CD14-positive monocyte (primary cell): ENCODE data around the gene SLC41A1. TPM values are rescaled to one million over a fixed set of nuclear protein-coding genes. Genes with fewer than 3 reads are reported as not detected.

Experiments used
- DNase-seq, 3 donors: peaks; one replicate each; pipeline ENCODE4 v3.0.0-alpha.2; 2011 to 2022
- H2AFZ ChIP-seq: 2 replicates; pipeline ENCODE4 v1.6.0; 2012; ENCODE audit warnings: mild to moderate bottlenecking, low read depth, low read length, inconsistent platforms; ENCODE audit not compliant: insufficient read depth, poor library complexity, severe bottlenecking
- H3K27ac ChIP-seq, 2 donors: 1 replicate in 1 of 2; 2 replicates in 1 of 2; pipeline ENCODE4 v1.5.1; 2012 to 2013; ENCODE audit warnings: low read length in 2 of 2, control low read depth in 1 of 2, inconsistent platforms in 1 of 2, low read depth in 1 of 2, mild to moderate bottlenecking in 1 of 2
- H3K27me3 ChIP-seq, 2 donors: one replicate each; pipeline versions ENCODE4 v1.6.0 to v1.6.1; 2011 to 2013; ENCODE audit warnings: low read length in 2 of 2; ENCODE audit not compliant: control insufficient read depth in 2 of 2, insufficient read depth in 2 of 2
- H3K36me3 ChIP-seq, 2 donors: replicated peaks in 1 of 2; 1 replicate in 1 of 2; 2 replicates in 1 of 2; pipeline versions ENCODE4 v1.5.1 to v1.6.1; 2012 to 2013; ENCODE audit warnings: low read length in 2 of 2, control low read depth in 1 of 2, inconsistent platforms in 1 of 2, mild to moderate bottlenecking in 1 of 2; ENCODE audit not compliant: insufficient read depth in 2 of 2, control insufficient read depth in 1 of 2
- H3K4me1 ChIP-seq, 2 donors: 1 replicate in 1 of 2; 2 replicates in 1 of 2; pipeline versions ENCODE4 v1.5.1 to v1.6.1; 2012 to 2013; ENCODE audit warnings: low read length in 2 of 2, control low read depth in 1 of 2, inconsistent platforms in 1 of 2, mild to moderate bottlenecking in 1 of 2, moderate library complexity in 1 of 2; ENCODE audit not compliant: insufficient read depth in 2 of 2, control insufficient read depth in 1 of 2
- H3K4me2 ChIP-seq: replicated peaks from 2 replicates; pipeline ENCODE3; 2012; ENCODE audit warnings: low read length, moderate library complexity, mild to moderate bottlenecking; ENCODE audit not compliant: poor library complexity, severe bottlenecking; ENCODE audit errors: extremely low read depth
- H3K4me3 ChIP-seq, 3 experiments: fragments of 200-600 bp in 1 of 3; sonication (generic) in 1 of 3; replicated peaks in 1 of 3; 1 replicate in 2 of 3; 2 replicates in 1 of 3; pipeline ENCODE4 v1.5.1; 2011 to 2013; ENCODE audit warnings: low read length in 3 of 3, mild to moderate bottlenecking in 3 of 3, control low read depth in 2 of 3, low read depth in 2 of 3, inconsistent platforms in 1 of 3, moderate library complexity in 1 of 3
- H3K79me2 ChIP-seq: 2 replicates; pipeline ENCODE4 v1.6.0; 2012; ENCODE audit warnings: mild to moderate bottlenecking, control low read depth, inconsistent platforms, low read length, moderate library complexity; ENCODE audit not compliant: insufficient read depth
- H3K9ac ChIP-seq: 2 replicates; pipeline ENCODE4 v1.6.0; 2017; ENCODE audit warnings: low read length, mild to moderate bottlenecking; ENCODE audit not compliant: insufficient read depth, poor library complexity, severe bottlenecking
- H3K9me3 ChIP-seq, 2 donors: replicated peaks in 1 of 2; 1 replicate in 1 of 2; 2 replicates in 1 of 2; pipeline versions ENCODE4 v1.5.1 to v1.6.1; 2012 to 2013; ENCODE audit warnings: low read length in 2 of 2, control low read depth in 1 of 2; ENCODE audit not compliant: control insufficient read depth in 1 of 2, insufficient read depth in 1 of 2
- H4K20me1 ChIP-seq: 2 replicates; pipeline ENCODE4 v1.6.0; 2012; ENCODE audit warnings: mild to moderate bottlenecking, low read length, control low read depth, moderate library complexity; ENCODE audit not compliant: insufficient read depth
- H3K27ac Mint-ChIP-seq, 7 donors: one replicate each; pipeline ENCODE4 v1.8.0; 2020; ENCODE audit warnings: mild to moderate bottlenecking in 7 of 7, mixed read lengths in 7 of 7, moderate library complexity in 6 of 7, inconsistent platforms in 2 of 7
- H3K27me3 Mint-ChIP-seq, 3 donors: one replicate each; pipeline ENCODE4 v1.8.0; 2021 to 2022; ENCODE audit warnings: low read depth in 3 of 3, mild to moderate bottlenecking in 3 of 3, mixed read lengths in 3 of 3, moderate library complexity in 3 of 3, inconsistent platforms in 1 of 3
- H3K36me3 Mint-ChIP-seq, 2 donors: one replicate each; pipeline ENCODE4 v1.8.0; 2020; ENCODE audit warnings: mixed read lengths in 2 of 2, inconsistent platforms in 1 of 2, mild to moderate bottlenecking in 1 of 2
- H3K4me1 Mint-ChIP-seq: one replicate; pipeline ENCODE4 v1.8.0; 2020; ENCODE audit warnings: mild to moderate bottlenecking, mixed read lengths
- H3K4me3 Mint-ChIP-seq, 2 donors: one replicate each; pipeline ENCODE4 v1.8.0; 2020; ENCODE audit warnings: mild to moderate bottlenecking in 2 of 2, mixed read lengths in 2 of 2, moderate library complexity in 1 of 2
- H3K9me3 Mint-ChIP-seq, 7 donors: one replicate each; pipeline ENCODE4 v1.8.0; 2020 to 2022; ENCODE audit warnings: mixed read lengths in 7 of 7, mild to moderate bottlenecking in 6 of 7, moderate library complexity in 6 of 7, inconsistent platforms in 2 of 7
- CTCF ChIP-seq: fragments of 200-600 bp; IDR thresholded peaks from one replicate; pipeline ENCODE4 v1.8.0; 2022; ENCODE audit warnings: antibody characterized with exemption, mild to moderate bottlenecking
- WGBS: methylation state at CpG from one replicate; pipeline ENCODE4 v1.1.5; 2013; ENCODE audit warnings: missing lambda C conversion rate; ENCODE audit not compliant: insufficient coverage; 5-methylcytosine and 5-hydroxymethylcytosine counted together
- intact Hi-C, 2 donors: fragments of 100-400 bp; cut with micrococcal nuclease; formaldehyde crosslinking; loops; one replicate each; pipeline versions ENCODE4 v1.15.0 to v1.15.1; 2023
- polyA plus RNA-seq, 3 donors: library from polyadenylated mRNA; depleted of rRNA in 1 of 3; unstranded in 2 of 3; stranded (reverse) in 1 of 3; fragments of 300-500 nt in 2 of 3; fragments of >200 nt in 1 of 3; fragmentation: Illumina TruSeq in 2 of 3; gene quantifications; 1 replicate in 2 of 3; 2 replicates in 1 of 3; pipeline ENCODE4 v1.2.3, GENCODE V29; 2012 to 2021

SLC41A1 gene
- polyA plus RNA-seq, 3 donors = 0.54 to 2.3 (median 1.1) TPM

DNA sequence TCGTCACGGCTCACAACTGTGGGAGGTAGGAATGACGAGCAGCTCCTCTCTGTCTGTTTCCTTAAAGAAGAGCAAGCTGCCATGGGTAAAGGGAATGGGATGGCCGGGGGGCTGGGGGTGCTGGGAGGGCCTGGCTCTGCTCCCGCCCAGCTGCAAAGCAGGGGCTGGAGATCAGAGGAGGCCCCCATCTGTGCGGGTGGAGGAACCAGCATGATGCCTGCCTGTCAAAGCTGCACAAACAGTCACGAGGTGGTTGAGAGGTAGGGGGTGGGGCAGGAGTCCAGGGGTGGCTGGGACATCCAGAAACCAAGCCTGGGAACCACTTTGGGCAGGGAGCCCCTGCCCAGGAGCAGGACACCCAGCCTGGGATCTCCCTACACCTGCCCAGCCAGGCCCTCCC, 12.6 kb downstream of the SLC41A1 start:
- Mint-ChIP-seq H3K4me3 (no peak overlapping the region), H3K36me3 (peaks cover 0 to 13% of the 10 kb centered on the region in 2 donors), H3K9me3 (no peaks in the 10 kb centered on the region), H3K4me1 (no peaks in the 10 kb centered on the region), H3K27me3 (peaks cover 0 to 2% (median 2%) of the 10 kb centered on the region in 3 donors), H3K27ac (no peak overlapping the region)
- H3K4me2 ChIP-seq = no peak overlapping the region
- WGBS = 94% methylated on average over 4 of the region's 7 CpGs
- H3K27me3 ChIP-seq = no peaks in the 10 kb centered on the region
- H3K79me2 ChIP-seq = no peaks in the 10 kb centered on the region
- no peaks in the 10 kb centered on the region for H3K4me1 ChIP-seq
- H3K9me3 ChIP-seq = no peaks in the 10 kb centered on the region
- intact Hi-C loops = no loop called here
- H3K27ac ChIP-seq = no peak overlapping the region
- no peak overlapping the region for H3K4me3 ChIP-seq
- H2AFZ ChIP-seq = no peak overlapping the region
- H3K36me3 ChIP-seq = no peaks in the 10 kb centered on the region
- H4K20me1 ChIP-seq = no peaks in the 10 kb centered on the region
- no peak for DNase-seq
- no peak overlapping the region for H3K9ac ChIP-seq
- TF ChIP-seq CTCF = no peak

DNA sequence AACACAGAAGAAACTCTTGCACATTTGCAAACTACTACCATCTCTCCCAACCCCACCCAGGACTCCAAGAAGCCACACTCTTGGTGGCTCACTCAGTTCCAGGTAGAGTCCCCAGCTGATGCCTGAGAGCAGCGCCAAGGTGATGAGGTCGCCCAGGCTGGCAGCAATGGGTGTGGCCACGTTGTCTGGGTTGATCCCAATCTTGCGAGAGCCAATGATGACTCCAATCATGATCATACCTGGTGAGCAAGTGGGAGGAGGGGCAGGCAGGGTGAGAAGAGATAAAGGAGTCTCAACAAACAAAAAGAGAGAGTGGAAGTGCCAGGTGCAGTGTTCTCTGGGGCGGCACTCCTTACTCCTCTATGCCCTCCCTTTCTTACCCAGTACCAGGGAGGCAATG, 14.4 kb downstream of the SLC41A1 start:
- Mint-ChIP-seq H3K4me1 (peaks cover 17% of the 10 kb centered on the region), H3K27ac (no peak overlapping the region), H3K27me3 (peaks cover 0 to 2% (median 2%) of the 10 kb centered on the region in 3 donors), H3K36me3 (peaks cover 0 to 14% of the 10 kb centered on the region in 2 donors), H3K4me3 (no peak overlapping the region), H3K9me3 (no peaks in the 10 kb centered on the region)
- no peak for DNase-seq
- H3K36me3 ChIP-seq = no peaks in the 10 kb centered on the region
- no peak overlapping the region for H3K9ac ChIP-seq
- no peaks in the 10 kb centered on the region for H3K9me3 ChIP-seq
- no peak overlapping the region for H3K27ac ChIP-seq
- H3K4me1 ChIP-seq = peaks cover 13 to 14% of the 10 kb centered on the region in 2 donors
- WGBS = 100% methylated on average over 4 of the region's 5 CpGs
- TF ChIP-seq CTCF = no peak
- H3K79me2 ChIP-seq = no peaks in the 10 kb centered on the region
- no peak overlapping the region for H2AFZ ChIP-seq
- intact Hi-C loops = no loop called here
- H4K20me1 ChIP-seq = no peaks in the 10 kb centered on the region
- H3K4me3 ChIP-seq = no peak overlapping the region
- H3K27me3 ChIP-seq = no peaks in the 10 kb centered on the region
- H3K4me2 ChIP-seq = no peak overlapping the region
